Measurements from ENCODE around the gene OCLN.

OCLN gene

GRCh38 chr5:69492923-69493395 lies 369 bp downstream of the OCLN start:
- DNase-seq (ENCODE audit: low read depth) = peak; percentile 74
- peak overlapping the region; percentile 85 for H3K4me3 ChIP-seq (ENCODE audit: low read depth, low read length)
- no peak for TF ChIP-seq CTCF (IDR thresholded peaks at IDR 0.05; ENCODE audit: insufficient read depth, low read depth, low read length, missing control alignments)

- TF ChIP-seq CTCF (IDR thresholded peaks at IDR 0.05; ENCODE audit: insufficient read depth, low read depth, low read length, missing control alignments) = no peak
- peak; percentile 81 for DNase-seq (ENCODE audit: low read depth)
- H3K4me3 ChIP-seq (ENCODE audit: low read depth, low read length) = peak overlapping the region; percentile 85
These were observed 975 bp downstream of the OCLN start for GRCh38 chr5:69493396-69494133.

- DNase-seq (ENCODE audit: low read depth) = no peak
- no peak for TF ChIP-seq CTCF (IDR thresholded peaks at IDR 0.05; ENCODE audit: insufficient read depth, low read depth, low read length, missing control alignments)
- H3K4me3 ChIP-seq (ENCODE audit: low read depth, low read length) = peak overlapping the region; percentile 85
These were observed 1.9 kb downstream of the OCLN start for GRCh38 chr5:69494452-69494851.

GRCh38 chr5:69497006-69497520 lies 4.5 kb downstream of the OCLN start:
- H3K4me3 ChIP-seq (ENCODE audit: low read depth, low read length) = no peak overlapping the region
- no peak for DNase-seq (ENCODE audit: low read depth)
- no peak for TF ChIP-seq CTCF (IDR thresholded peaks at IDR 0.05; ENCODE audit: insufficient read depth, low read depth, low read length, missing control alignments)

- no peak for DNase-seq (ENCODE audit: low read depth)
- H3K4me3 ChIP-seq (ENCODE audit: low read depth, low read length) = no peak overlapping the region
- TF ChIP-seq CTCF (IDR thresholded peaks at IDR 0.05; ENCODE audit: insufficient read depth, low read depth, low read length, missing control alignments) = no peak
These were observed 5.8 kb downstream of the OCLN start for GRCh38 chr5:69498384-69498783.

GRCh38 chr5:69502367-69502766 lies 9.8 kb downstream of the OCLN start:
- no peak overlapping the region for H3K4me3 ChIP-seq (ENCODE audit: low read depth, low read length)
- TF ChIP-seq CTCF (IDR thresholded peaks at IDR 0.05; ENCODE audit: insufficient read depth, low read depth, low read length, missing control alignments) = no peak
- no peak for DNase-seq (ENCODE audit: low read depth)
